HG02943 (cell line): ENCODE results near the gene C4B.

Experiments used
- ATAC-seq: cut with Tn5 transposase; IDR thresholded peaks from one replicate; pipeline ENCODE4 v1.9.1; 2021; ENCODE audit warnings: mild to moderate bottlenecking, low read depth, moderate library complexity; ENCODE audit not compliant: unreplicated experiment

C4B gene

GRCh38 chr6:32074996-32075532 lies 60.5 kb downstream of the C4B start:
- ATAC-seq, result no peak

- ATAC-seq, result no peak
Observed at GRCh38 chr6:32075781-32076180, 61.2 kb downstream of the C4B start.

GRCh38 chr6:32076321-32076809 lies 61.8 kb downstream of the C4B start:
- no peak for ATAC-seq

- ATAC-seq, result no peak
Observed at GRCh38 chr6:32079566-32080290, 65.1 kb downstream of the C4B start.

- ATAC-seq, result no peak
Observed at GRCh38 chr6:32081168-32081990, 66.8 kb downstream of the C4B start.

GRCh38 chr6:32082478-32082877 lies 67.9 kb downstream of the C4B start:
- no peak for ATAC-seq

- ATAC-seq, result no peak
Observed at GRCh38 chr6:32082935-32083334, 68.3 kb downstream of the C4B start.

- ATAC-seq, result no peak
Observed at GRCh38 chr6:32083812-32084768, 69.5 kb downstream of the C4B start.

GRCh38 chr6:32084780-32085179 lies 70.2 kb downstream of the C4B start:
- no peak for ATAC-seq
